ENCODE measurements around the gene HSDL2.
A peak's percentile ranks its signal among the peaks of the same experiment; 100 is the strongest.
"Not testable (repeated sequence)": the region's sequence is repeated elsewhere in the genome, so short reads cannot be mapped to it uniquely, and the experiment has no call there.

Gene HSDL2

GRCh38 chr9:112507001-112507680, 127.2 kb downstream of the HSDL2 start:
- in situ Hi-C loops (cut with HindIII; ENCODE audit: low pct_unique_long_range_greater_than_20kb, low sequenced_read_pairs) = no loop called here
- no peak for TF ChIP-seq JUND (IDR thresholded peaks at IDR 0.05; ENCODE audit: low read depth)
- DNase-seq (ENCODE audit: low read depth in 1 of 2, low spot score in 1 of 2) = no peak

GRCh38 chr9:112508377-112508776, 128.5 kb downstream of the HSDL2 start:
- TF ChIP-seq JUND (IDR thresholded peaks at IDR 0.05; ENCODE audit: low read depth) = no peak
- in situ Hi-C loops (cut with HindIII; ENCODE audit: low pct_unique_long_range_greater_than_20kb, low sequenced_read_pairs) = no loop called here
- no peak for DNase-seq (ENCODE audit: low read depth in 1 of 2, low spot score in 1 of 2)

GRCh38 chr9:112512377-112512776, 132.5 kb downstream of the HSDL2 start:
- in situ Hi-C loops (cut with HindIII; ENCODE audit: low pct_unique_long_range_greater_than_20kb, low sequenced_read_pairs); DNase-seq (ENCODE audit: low read depth in 1 of 2, low spot score in 1 of 2): not testable (repeated sequence)

GRCh38 chr9:112516769-112517168, 136.9 kb downstream of the HSDL2 start:
- DNase-seq (ENCODE audit: low read depth in 1 of 2, low spot score in 1 of 2) = peak in 1 of 2 experiments; percentile 33
- no peak for TF ChIP-seq JUND (IDR thresholded peaks at IDR 0.05; ENCODE audit: low read depth)
- in situ Hi-C loops (cut with HindIII; ENCODE audit: low pct_unique_long_range_greater_than_20kb, low sequenced_read_pairs) = no loop called here

- TF ChIP-seq JUND (IDR thresholded peaks at IDR 0.05; ENCODE audit: low read depth) = no peak
- DNase-seq (ENCODE audit: low read depth in 1 of 2, low spot score in 1 of 2) = no peak
- in situ Hi-C loops (cut with HindIII; ENCODE audit: low pct_unique_long_range_greater_than_20kb, low sequenced_read_pairs) = no loop called here
Measured at GRCh38 chr9:112520069-112520468, 140.2 kb downstream of the HSDL2 start.

- in situ Hi-C loops (cut with HindIII; ENCODE audit: low pct_unique_long_range_greater_than_20kb, low sequenced_read_pairs) = no loop called here
- DNase-seq (ENCODE audit: low read depth in 1 of 2, low spot score in 1 of 2) = no peak
- no peak for TF ChIP-seq JUND (IDR thresholded peaks at IDR 0.05; ENCODE audit: low read depth)
Measured at GRCh38 chr9:112520656-112521055, 140.7 kb downstream of the HSDL2 start.
